HEK293T (cell line): ENCODE data around the gene ENOSF1.

ENCODE experiments used
- CTCF ChIA-PET: fragments of 350-600 bp; formaldehyde crosslinking; extraction: SDS; loops from one replicate; lab custom pipeline; 2021; ENCODE audit warnings: antibody characterized with exemption, inconsistent platforms; lab: Yijun Ruan, JAX
- POLR2A ChIA-PET: fragments of 350-600 bp; formaldehyde crosslinking; extraction: SDS; loops from one replicate; lab custom pipeline; 2020; ENCODE audit warnings: antibody characterized with exemption, inconsistent platforms; lab: Yijun Ruan, JAX
- DNase-seq: peaks from one replicate; pipeline ENCODE4 v3.0.0; 2012; ENCODE audit warnings: mixed read lengths; ENCODE audit errors: extremely low spot score
- ARNT ChIP-seq: fragments of 450-650 bp; IDR thresholded peaks from 2 replicates; pipeline ENCODE4 v1.6.1; 2017; ENCODE audit warnings: mild to moderate bottlenecking
- BHLHE40 ChIP-seq: fragments of 450-650 bp; IDR thresholded peaks from 2 replicates; pipeline ENCODE4 v1.6.1; 2016; ENCODE audit warnings: mild to moderate bottlenecking, moderate library complexity, borderline replicate concordance
- CTBP1 ChIP-seq: fragments of 450-650 bp; IDR thresholded peaks from 2 replicates; pipeline ENCODE4 v1.6.1; 2016; ENCODE audit warnings: borderline replicate concordance
- ELF4 ChIP-seq: fragments of 450-650 bp; IDR thresholded peaks from 2 replicates; pipeline ENCODE4 v1.6.1; 2017; ENCODE audit warnings: antibody characterized with exemption
- FOXA1 ChIP-seq: fragments of 450-650 bp; IDR thresholded peaks from 2 replicates; pipeline ENCODE4 v1.6.1; 2016; ENCODE audit warnings: mild to moderate bottlenecking
- FOXK2 ChIP-seq: fragments of 450-650 bp; IDR thresholded peaks from 2 replicates; pipeline ENCODE4 v1.6.1; 2016; ENCODE audit warnings: mild to moderate bottlenecking
- FOXM1 ChIP-seq: fragments of 450-650 bp; IDR thresholded peaks from 2 replicates; pipeline ENCODE4 v1.6.1; 2017; ENCODE audit warnings: mild to moderate bottlenecking, borderline replicate concordance
- HDGF ChIP-seq: fragments of 450-650 bp; IDR thresholded peaks from 2 replicates; pipeline ENCODE4 v1.6.1; 2017; ENCODE audit warnings: antibody characterized with exemption, borderline replicate concordance
- L3MBTL2 ChIP-seq: fragments of 450-650 bp; conservative IDR thresholded peaks from 2 replicates; pipeline ENCODE4 v1.6.1; 2016; ENCODE audit warnings: mild to moderate bottlenecking
- LEF1 ChIP-seq: fragments of 450-650 bp; IDR thresholded peaks from 2 replicates; pipeline ENCODE4 v1.6.1; 2017; ENCODE audit warnings: mild to moderate bottlenecking, borderline replicate concordance
- NFRKB ChIP-seq: fragments of 450-650 bp; IDR thresholded peaks from 2 replicates; pipeline ENCODE4 v1.6.1; 2016; ENCODE audit warnings: mild to moderate bottlenecking, moderate library complexity
- PKNOX1 ChIP-seq: fragments of 450-650 bp; IDR thresholded peaks from 2 replicates; pipeline ENCODE4 v1.6.1; 2016
- SP1 ChIP-seq: fragments of 450-650 bp; IDR thresholded peaks from 2 replicates; pipeline ENCODE4 v1.6.1; 2017
- SUZ12 ChIP-seq: fragments of 450-650 bp; IDR thresholded peaks from 2 replicates; pipeline ENCODE4 v1.6.1; 2016; ENCODE audit warnings: mild to moderate bottlenecking
- TARDBP ChIP-seq: fragments of 450-650 bp; IDR thresholded peaks from 2 replicates; pipeline ENCODE4 v1.6.1; 2016
- ZNF384 ChIP-seq: fragments of 450-650 bp; IDR thresholded peaks from 2 replicates; pipeline ENCODE4 v1.6.1; 2016

ENOSF1 gene

DNA sequence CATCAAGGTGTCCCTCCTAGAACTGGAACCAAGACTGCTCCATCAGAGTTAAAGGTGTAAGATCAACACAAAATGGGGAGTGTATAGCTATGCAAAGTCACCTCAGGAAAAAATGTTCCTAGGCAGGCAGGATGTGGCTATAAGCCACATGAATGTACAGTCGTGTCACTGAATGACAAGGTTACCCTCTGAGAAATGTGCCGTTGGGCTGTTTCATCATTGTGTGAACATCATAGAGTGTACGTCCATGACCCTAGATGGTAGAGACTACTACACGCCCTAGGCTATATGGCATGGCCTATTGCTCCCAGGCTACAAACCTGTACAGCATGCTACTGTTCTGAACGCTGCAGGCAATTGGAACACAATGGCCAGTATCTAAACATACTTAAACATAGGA lies 30.4 kb downstream of the ENOSF1 start:
- ChIA-PET CTCF (no interaction called here), POLR2A (no interaction called here)
- no peak for DNase-seq
- no peak for TF ChIP-seq FOXK2
- no peak for TF ChIP-seq ARNT
- no peak for TF ChIP-seq NFRKB
- TF ChIP-seq CTBP1, result no peak
- no peak for TF ChIP-seq ELF4
- TF ChIP-seq ZNF384, result no peak
- no peak for TF ChIP-seq LEF1
- TF ChIP-seq FOXA1, result no peak
- no peak for TF ChIP-seq PKNOX1
- no peak for TF ChIP-seq HDGF
- TF ChIP-seq BHLHE40, result no peak

DNA sequence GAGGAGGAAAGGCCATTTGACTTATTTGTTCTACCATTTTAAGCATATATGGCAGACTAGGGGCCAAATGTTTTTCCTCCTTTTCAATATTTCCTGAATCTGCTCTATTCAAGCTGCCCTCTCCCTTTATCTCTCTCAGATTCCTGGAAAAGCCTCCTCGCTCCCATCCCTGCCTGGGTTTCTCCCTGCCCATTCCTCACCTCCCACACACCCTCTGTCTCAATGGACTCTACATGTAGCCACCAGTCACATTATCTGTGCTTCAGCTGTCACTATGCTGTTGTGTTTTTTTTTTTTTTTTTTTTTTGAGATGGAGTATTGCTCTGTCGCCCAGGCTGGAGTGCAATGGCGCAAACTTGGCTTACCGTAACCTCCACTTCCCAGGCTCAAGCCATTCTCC lies 32.0 kb downstream of the ENOSF1 start:
- DNase-seq, result no peak
- POLR2A ChIA-PET, result no interaction called here
- TF ChIP-seq FOXK2 (no peak), TARDBP (no peak), HDGF (no peak), ZNF384 (no peak), SP1 (no peak), FOXA1 (no peak), L3MBTL2 (no peak), CTBP1 (no peak), PKNOX1 (no peak), NFRKB (no peak), SUZ12 (no peak), ARNT (no peak), FOXM1 (no peak), BHLHE40 (no peak), ELF4 (no peak), LEF1 (no peak)
- CTCF ChIA-PET, result no interaction called here

DNA sequence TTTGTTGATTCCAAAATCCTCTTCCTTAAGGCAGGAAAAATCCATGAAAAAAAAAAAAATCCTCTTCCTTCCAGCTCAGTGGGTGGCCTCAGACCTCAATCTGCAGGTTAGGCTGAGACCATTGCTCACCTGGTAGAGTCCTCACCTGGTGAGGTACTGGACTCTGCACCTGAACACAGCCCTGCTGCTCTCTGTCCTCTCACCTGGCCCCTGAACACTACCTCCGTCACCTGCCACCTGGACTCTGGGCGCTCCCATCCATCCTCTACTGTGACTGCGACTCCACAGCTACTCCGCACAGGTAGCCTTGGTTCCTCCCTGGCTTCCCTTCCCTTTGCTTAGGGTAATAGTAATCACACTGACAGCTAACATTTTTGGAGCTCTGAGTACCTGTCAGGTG lies 32.9 kb downstream of the ENOSF1 start:
- CTCF ChIA-PET, result interaction anchor here (1.1 kb wide), 1 partner anchor 151 kb away, joined by 6 read pairs; no protein-coding TSS in a partner anchor
- no peak for TF ChIP-seq FOXK2
- no peak for TF ChIP-seq NFRKB
- no peak for TF ChIP-seq LEF1
- no peak for TF ChIP-seq SP1
- no peak for TF ChIP-seq SUZ12
- TF ChIP-seq L3MBTL2, result no peak
- TF ChIP-seq FOXM1, result no peak
- no peak for TF ChIP-seq CTBP1
- TF ChIP-seq ELF4, result no peak
- TF ChIP-seq TARDBP, result no peak
- no peak for TF ChIP-seq PKNOX1
- no peak for TF ChIP-seq ZNF384
- TF ChIP-seq ARNT, result no peak
- no peak for DNase-seq
- POLR2A ChIA-PET, result no interaction called here

- POLR2A ChIA-PET, result no interaction called here
- no peak for DNase-seq
- no peak for TF ChIP-seq SP1
- TF ChIP-seq SUZ12, result no peak
- no peak for TF ChIP-seq ARNT
- TF ChIP-seq PKNOX1, result no peak
- no peak for TF ChIP-seq CTBP1
- TF ChIP-seq ELF4, result no peak
- no peak for TF ChIP-seq HDGF
- TF ChIP-seq ZNF384, result no peak
- no peak for TF ChIP-seq FOXK2
- TF ChIP-seq LEF1, result no peak
- no peak for TF ChIP-seq BHLHE40
- TF ChIP-seq FOXM1, result no peak
- CTCF ChIA-PET, result interaction anchor here (0.6 to 1.1 kb wide), 2 partner anchors 11 to 152 kb away, joined by 3 to 6 read pairs; no protein-coding TSS in a partner anchor
Measured at GRCh38 chr18:678482-679182, 33.8 kb downstream of the ENOSF1 start.

DNA sequence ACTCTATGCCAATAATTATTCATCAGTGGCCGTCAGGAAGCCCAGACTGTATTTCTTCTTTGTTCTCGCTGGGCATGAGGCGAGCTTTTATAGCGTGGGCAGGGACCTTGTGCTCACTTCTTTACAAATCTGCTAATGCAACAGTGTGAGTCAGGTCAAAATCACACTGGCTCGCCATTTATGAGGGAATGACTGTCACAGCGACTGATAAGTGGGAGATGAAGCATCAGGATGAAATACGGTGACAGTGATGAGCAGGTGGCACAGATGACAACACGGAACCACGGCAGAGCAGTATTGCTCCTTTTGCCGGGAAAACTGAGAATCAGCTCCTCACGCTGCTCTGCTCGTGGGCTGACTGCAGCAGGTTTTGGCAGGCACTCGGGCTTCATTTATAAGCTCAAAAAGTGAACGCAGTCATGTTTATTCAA lies 34.5 kb downstream of the ENOSF1 start:
- ChIA-PET CTCF (interaction anchor here (0.6 kb wide), 1 partner anchor 10 kb away, joined by 3 read pairs; no protein-coding TSS in a partner anchor), POLR2A (no interaction called here)
- TF ChIP-seq HDGF (no peak), BHLHE40 (no peak), FOXM1 (no peak), TARDBP (no peak), ARNT (no peak), ELF4 (no peak), SUZ12 (no peak), PKNOX1 (no peak), LEF1 (no peak), CTBP1 (no peak), SP1 (no peak), FOXA1 (no peak), FOXK2 (no peak)
- DNase-seq, result no peak
